Heart right ventricle (tissue), 16 donors: ENCODE results near the gene UGP2. TPM values are rescaled to one million over a fixed set of nuclear protein-coding genes. Genes with fewer than 3 reads are reported as not detected.

ENCODE experiments used
- ATAC-seq, 8 donors: fragments of 200-7000 bp; cut with Tn5 transposase; one replicate each; pipeline ENCODE4 v1.9.1; 2020; ENCODE audit warnings: mild to moderate bottlenecking in 8 of 8, moderate library complexity in 8 of 8, moderate number of reproducible peaks in 1 of 8
- DNase-seq, 2 donors: peaks; one replicate each; pipeline ENCODE4 v3.0.0-alpha.2; 2020
- H3K27ac ChIP-seq, 10 donors: fragments of 200-600 bp; sonication (generic) in 2 of 10; one replicate each; pipeline versions ENCODE4 v1.5.0 to v1.8.0; 2020 to 2022; ENCODE audit warnings: mild to moderate bottlenecking in 3 of 10
- H3K27me3 ChIP-seq, 7 donors: fragments of 200-600 bp; one replicate each; pipeline ENCODE4 v1.8.0; 2021 to 2022; ENCODE audit warnings: mild to moderate bottlenecking in 2 of 7
- H3K36me3 ChIP-seq, 9 donors: fragments of 200-600 bp; sonication (generic) in 1 of 9; one replicate each; pipeline versions ENCODE4 v1.5.0 to v1.8.0; 2020 to 2022; ENCODE audit warnings: mild to moderate bottlenecking in 2 of 9
- H3K4me1 ChIP-seq, 9 donors: fragments of 200-600 bp; sonication (generic) in 1 of 9; one replicate each; pipeline versions ENCODE4 v1.5.0 to v1.8.0; 2020 to 2022; ENCODE audit warnings: mild to moderate bottlenecking in 4 of 9
- H3K4me3 ChIP-seq, 10 donors: fragments of 200-600 bp; sonication (generic) in 2 of 10; one replicate each; pipeline versions ENCODE4 v1.5.0 to v1.8.0; 2020 to 2022; ENCODE audit warnings: mild to moderate bottlenecking in 7 of 10, moderate library complexity in 2 of 10
- H3K9me3 ChIP-seq, 11 donors: fragments of 200-600 bp in 10 of 11; sonication (generic) in 2 of 11; one replicate each; pipeline versions ENCODE4 v1.5.0 to v1.8.0; 2013 to 2022; ENCODE audit warnings: mild to moderate bottlenecking in 2 of 11, control low read depth in 1 of 11, moderate library complexity in 1 of 11
- CTCF ChIP-seq, 9 donors: fragments of 200-600 bp; sonication (generic) in 2 of 9; IDR thresholded peaks; one replicate each; pipeline versions ENCODE4 v1.5.0 to v1.8.0; 2021 to 2022; ENCODE audit warnings: antibody characterized with exemption in 9 of 9, mild to moderate bottlenecking in 5 of 9, moderate library complexity in 1 of 9
- WGBS, 2 donors: extraction: QIAGEN DNeasy Blood & Tissue Kit; methylation state at CpG; one replicate each; pipeline ENCODE4 v1.1.7; 2013; ENCODE audit warnings: inconsistent platforms in 1 of 2; 5-methylcytosine and 5-hydroxymethylcytosine counted together
- intact Hi-C, 10 donors: fragments of 100-400 bp; cut with DNase I; formaldehyde crosslinking; loops; one replicate each; pipeline versions ENCODE4 v1.11.1 to v1.14.2; 2022
- polyA plus RNA-seq, 2 donors: library from polyadenylated mRNA; stranded (reverse); fragments of 200-250 nt; gene quantifications; one replicate each; pipeline ENCODE4 v1.2.3, GENCODE V29; 2013
- total RNA-seq, 10 donors: library from RNA; stranded (reverse); fragmentation: NEBNext Ultra II Directional in 3 of 10; extraction: Animal tissue kit (Norgen Biotek cat#: 25700) in 3 of 10; gene quantifications; one replicate each; pipeline versions ENCODE4 v1.2.1 to v1.2.4, GENCODE V29; 2021 to 2023
- donor health status: Arrhythmogenic right ventricular cardiomyopathy.
- donor health status: ischemic (EF 13 %, LVEDD 7.1; RV severe dilation, severe dysfunction).
- donor health status: healthy with polysubstance abuse.
- donor health status: DM: no; HTN: yes; CAD: no.
- donor health status: DM: no; HTN: no; CAD: no.
- donor health status: ischemic (EF 25% LVEDD 6.9; RV normal size, moderate dysfunction).
- donor health status: ischemic (EF 25% LVEDD 5.7; RV mildly dilated, moderate dysfunction).
- donor health status: healthy.
- donor health status: DM: yes; HTN: yes; CAD: no.
- donor health status: Ischemic cardiomyopathy.
- donor health status: ischemic (EF 35%, LVEDD 5.7; RV mildly dilated, moderate dysfunction).
- donor health status: nonischemic (EF 11% LVEDD 7.7; RV severe dilation, severe dysfunction).
- donor health status: DM: yes; HTN: yes; CAD: no.
- donor health status: PGD.
- donor health status: ischemic (EF 29% LVEDD 5.4; RV normal size, mild dysfunction).
- donor health status: nonischemic (EF 23%, LVEDD 6.1; RV moderate dilation, normal function).

Gene UGP2
- total and polyA plus RNA-seq, 12 donors: 139 to 632 (median 371) TPM

GRCh38 chr2:63888490-63889402 is 47.0 kb downstream of the UGP2 start:
- peak in 8 of 9 donors; percentile 41 to 77 (median 68) for TF ChIP-seq CTCF (IDR thresholded peaks at IDR 0.05)
- ATAC-seq (peak in 7 of 8 donors; percentile 49 to 82 (median 79)), DNase-seq (peak in 1 of 2 donors; percentile 8)
- peak overlapping the region in 1 of 10 donors; percentile 11 for H3K27ac ChIP-seq
- 83 to 88% methylated on average over 6 of the region's 6 CpGs for WGBS, 2 donors
- H3K27me3 ChIP-seq: no peaks in the 10 kb centered on the region
- intact Hi-C loops: loop anchor here in 3 of 10 donors (5.0 to 10.0 kb wide), 3 partner anchors 191 to 196 kb away; no protein-coding TSS in a partner anchor
- H3K36me3 ChIP-seq: peaks cover 0 to 100% (median 44%) of the 10 kb centered on the region in 9 donors
- no peaks in the 10 kb centered on the region for H3K9me3 ChIP-seq
- H3K4me3 ChIP-seq: no peak overlapping the region
- peaks cover 0 to 25% (median 0%) of the 10 kb centered on the region in 9 donors for H3K4me1 ChIP-seq

DNA sequence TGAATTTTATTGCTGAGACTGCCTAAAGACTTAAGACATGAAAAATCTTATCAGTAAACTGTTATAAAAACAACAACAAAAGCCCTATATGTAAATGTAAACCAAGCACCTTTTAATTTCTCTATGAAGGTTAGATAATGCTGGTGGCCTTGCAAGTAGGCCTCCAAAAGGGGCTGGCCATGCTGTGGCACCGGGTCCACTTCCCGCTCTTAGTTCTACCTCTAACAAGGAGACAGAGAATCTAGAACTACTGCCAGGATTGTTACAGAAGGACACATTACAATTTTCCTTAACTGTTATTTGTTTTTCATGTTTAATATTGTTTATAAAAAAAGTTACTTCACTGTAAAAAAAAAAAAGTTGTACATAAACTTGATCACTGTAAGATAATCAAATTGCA is 49.0 kb downstream of the UGP2 start:
- Histone ChIP-seq H3K9me3 (no peaks in the 10 kb centered on the region), H3K27me3 (no peaks in the 10 kb centered on the region), H3K4me3 (no peak overlapping the region), H3K27ac (no peak overlapping the region), H3K36me3 (peaks cover 0 to 100% (median 35%) of the 10 kb centered on the region in 9 donors), H3K4me1 (peaks cover 0 to 28% (median 0%) of the 10 kb centered on the region in 9 donors)
- ATAC-seq (no peak), DNase-seq (no peak)
- no peak for TF ChIP-seq CTCF (IDR thresholded peaks at IDR 0.05)
- intact Hi-C loops: no loop called here
- 88 to 90% methylated on average over 2 of the region's 2 CpGs for WGBS, 2 donors

GRCh38 chr2:63891488-63892030 is 49.9 kb downstream of the UGP2 start:
- ATAC-seq (no peak), DNase-seq (no peak)
- TF ChIP-seq CTCF (IDR thresholded peaks at IDR 0.05): no peak
- Histone ChIP-seq H3K27ac (no peak overlapping the region), H3K4me3 (no peak overlapping the region), H3K9me3 (no peaks in the 10 kb centered on the region), H3K27me3 (no peaks in the 10 kb centered on the region), H3K4me1 (peaks cover 0 to 23% (median 0%) of the 10 kb centered on the region in 9 donors), H3K36me3 (peaks cover 0 to 100% (median 31%) of the 10 kb centered on the region in 9 donors)
- intact Hi-C loops: no loop called here
- WGBS, 2 donors: 92 to 93% methylated on average over 1 of the region's 1 CpG

DNA sequence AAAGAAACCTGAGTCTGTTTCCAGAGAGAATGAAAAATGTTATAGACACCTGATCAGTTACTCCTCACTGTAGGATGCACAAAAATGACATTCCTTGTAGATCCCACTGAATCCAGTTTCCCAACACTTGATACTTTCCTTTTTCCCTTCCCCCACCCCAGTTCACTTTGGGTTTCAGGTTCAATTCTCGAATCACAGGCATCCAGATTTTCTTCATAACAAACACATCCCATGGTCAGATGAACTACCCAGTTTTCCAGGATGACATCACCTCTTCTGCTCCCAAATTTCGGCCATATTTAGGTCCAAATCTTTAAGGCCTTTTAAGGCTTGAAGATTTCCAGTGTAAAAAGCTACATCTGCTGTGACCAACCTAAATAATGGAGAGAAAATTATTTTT is 51.5 kb downstream of the UGP2 start:
- no peaks in the 10 kb centered on the region for H3K27me3 ChIP-seq
- H3K9me3 ChIP-seq: no peaks in the 10 kb centered on the region
- peaks cover 0 to 13% (median 0%) of the 10 kb centered on the region in 9 donors for H3K4me1 ChIP-seq
- ATAC-seq: no peak
- H3K36me3 ChIP-seq: peaks cover 0 to 100% (median 31%) of the 10 kb centered on the region in 9 donors
- no peak overlapping the region for H3K27ac ChIP-seq
- no peak overlapping the region for H3K4me3 ChIP-seq
- intact Hi-C loops: no loop called here
- WGBS, 2 donors: 82 to 84% methylated on average over 2 of the region's 2 CpGs
- DNase-seq: no peak
- no peak for TF ChIP-seq CTCF (IDR thresholded peaks at IDR 0.05)
